NK-92 (cell line): ENCODE measurements around the gene IL21R.

Experiments
- DNase-seq: peaks from one replicate; lab custom pipeline; 2025; ENCODE audit not compliant: unreplicated experiment; lab: John Stamatoyannopoulos, UW

IL21R gene

DNA sequence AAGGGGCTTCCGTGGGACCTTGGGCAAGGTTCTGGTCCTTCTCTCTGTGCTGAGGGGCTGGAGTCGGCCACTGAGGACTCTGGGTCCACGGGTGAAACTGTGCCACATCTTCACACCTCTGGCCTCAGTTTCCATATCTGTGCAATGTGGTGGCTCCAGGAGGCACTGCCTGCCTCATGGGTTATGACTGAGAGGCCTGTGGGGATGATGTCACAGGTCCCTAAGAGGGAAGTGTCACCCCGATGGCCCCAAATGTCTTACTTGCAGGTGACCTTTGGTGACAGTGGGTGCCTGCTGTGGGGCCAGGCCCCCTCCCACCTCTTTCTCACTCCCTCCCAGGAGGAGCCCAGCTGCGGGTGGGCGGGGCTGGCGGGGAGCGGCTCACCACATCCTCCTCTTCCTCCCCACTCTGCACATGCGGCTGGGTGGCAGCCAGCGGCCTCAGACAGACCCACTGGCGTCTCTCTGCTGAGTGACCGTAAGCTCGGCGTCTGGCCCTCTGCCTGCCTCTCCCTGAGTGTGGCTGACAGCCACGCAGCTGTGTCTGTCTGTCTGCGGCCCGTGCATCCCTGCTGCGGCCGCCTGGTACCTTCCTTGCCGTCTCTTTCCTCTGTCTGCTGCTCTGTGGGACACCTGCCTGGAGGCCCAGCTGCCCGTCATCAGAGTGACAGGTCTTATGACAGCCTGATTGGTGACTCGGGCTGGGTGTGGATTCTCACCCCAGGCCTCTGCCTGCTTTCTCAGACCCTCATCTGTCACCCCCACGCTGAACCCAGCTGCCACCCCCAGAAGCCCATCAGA, at the start of gene IL21R:
TSS of gene IL21R (plus strand) at position 407 of the 801 bp plus-strand sequence. CDS start 27,898 bp downstream, outside the sequence.
- no peak for DNase-seq

DNA sequence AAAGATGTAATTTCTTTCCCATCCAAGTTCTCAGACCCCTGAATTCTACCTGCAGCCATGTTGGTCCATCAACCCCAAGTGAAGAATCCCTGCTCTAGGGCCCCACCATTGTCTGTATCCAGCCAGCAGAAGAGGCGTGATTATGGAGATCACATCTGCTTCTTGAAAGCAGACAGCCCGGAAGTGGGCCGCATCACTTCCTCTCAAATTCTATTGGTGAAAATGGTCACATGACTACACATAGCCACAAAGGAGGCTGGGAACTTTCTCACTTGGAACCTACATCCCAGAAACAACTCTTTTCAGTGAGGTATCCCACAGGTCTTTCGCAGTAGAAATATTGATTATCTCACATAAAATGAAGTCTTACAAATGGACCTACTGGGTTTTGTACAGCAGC, 48.1 kb upstream of the IL21R start:
- DNase-seq: no peak

DNA sequence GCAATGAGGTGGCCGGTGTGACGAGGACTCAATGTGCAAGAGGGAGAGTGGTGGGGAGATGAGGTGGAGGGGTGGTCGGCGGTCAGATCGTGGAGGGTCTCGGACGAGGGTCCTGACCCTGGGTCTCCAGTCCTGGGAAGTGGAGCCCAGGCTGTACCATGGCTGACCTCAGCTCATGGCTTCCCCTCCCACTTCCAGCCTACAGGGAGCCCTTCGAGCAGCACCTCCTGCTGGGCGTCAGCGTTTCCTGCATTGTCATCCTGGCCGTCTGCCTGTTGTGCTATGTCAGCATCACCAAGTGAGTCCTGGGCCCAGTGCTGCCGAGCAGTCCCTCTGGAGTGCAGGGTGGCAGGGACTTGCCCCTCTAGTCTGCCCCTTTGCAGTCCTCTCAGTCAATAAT, 46.4 kb upstream of the IL21R start:
- DNase-seq: no peak

DNA sequence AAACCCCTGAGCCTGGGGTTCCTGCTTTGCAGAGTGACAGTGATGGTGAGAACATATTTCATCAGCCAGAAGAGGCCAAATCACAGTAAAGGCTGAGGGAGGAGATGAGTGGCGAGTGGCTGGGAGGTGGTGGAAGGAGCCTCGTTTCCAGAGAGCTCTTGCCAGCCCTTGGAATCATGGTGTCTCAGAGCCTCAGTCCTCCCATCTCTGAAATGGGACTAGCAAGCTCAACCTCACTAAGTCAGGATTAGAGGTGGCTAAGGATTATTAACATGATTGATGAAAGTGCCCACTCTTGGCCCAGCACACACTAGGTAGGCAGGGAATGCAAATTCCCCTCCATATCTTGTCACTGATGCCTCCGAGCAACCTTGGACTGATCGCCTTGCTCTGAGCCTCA, 45.2 kb upstream of the IL21R start:
- no peak for DNase-seq

DNA sequence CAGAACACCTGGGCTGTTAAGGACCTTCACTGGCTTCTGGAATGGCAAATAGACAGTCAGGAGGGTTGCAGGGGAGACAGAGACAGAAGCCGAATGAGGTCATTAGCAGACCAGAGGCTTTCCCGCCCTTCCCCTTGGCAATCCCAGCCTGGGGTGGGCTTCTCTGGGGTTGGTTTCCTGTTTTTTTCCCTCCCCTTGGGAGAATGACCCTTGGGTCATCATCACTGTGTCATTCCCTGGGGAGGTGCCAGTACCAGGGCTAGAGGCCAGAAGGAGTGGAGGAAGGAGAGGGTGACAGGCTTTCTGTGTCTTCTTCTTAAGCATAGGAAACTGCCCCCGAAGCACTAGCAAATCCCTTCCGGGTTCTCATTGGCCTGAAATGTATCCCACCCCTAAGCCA, 42.9 kb upstream of the IL21R start:
- DNase-seq: no peak

DNA sequence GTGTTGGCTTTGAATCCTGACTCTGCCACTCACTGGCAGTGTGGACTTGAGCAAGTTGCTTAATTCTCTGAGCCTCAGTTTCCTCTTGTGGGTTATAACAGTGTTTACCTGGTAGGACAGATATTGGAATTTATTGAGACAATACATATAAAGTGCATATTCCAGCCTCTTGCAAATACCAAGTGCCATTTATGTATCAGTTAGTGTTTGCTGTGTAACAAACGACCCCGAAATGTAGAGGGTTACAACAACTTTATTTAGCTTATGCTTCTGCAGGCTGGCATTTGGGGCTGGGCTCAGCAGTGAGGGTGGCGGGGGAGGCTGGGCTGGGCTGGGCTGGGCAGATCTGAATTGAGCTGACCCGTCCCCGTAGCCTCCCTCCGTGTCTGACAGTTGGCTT, 42.4 kb upstream of the IL21R start:
- no peak for DNase-seq

DNA sequence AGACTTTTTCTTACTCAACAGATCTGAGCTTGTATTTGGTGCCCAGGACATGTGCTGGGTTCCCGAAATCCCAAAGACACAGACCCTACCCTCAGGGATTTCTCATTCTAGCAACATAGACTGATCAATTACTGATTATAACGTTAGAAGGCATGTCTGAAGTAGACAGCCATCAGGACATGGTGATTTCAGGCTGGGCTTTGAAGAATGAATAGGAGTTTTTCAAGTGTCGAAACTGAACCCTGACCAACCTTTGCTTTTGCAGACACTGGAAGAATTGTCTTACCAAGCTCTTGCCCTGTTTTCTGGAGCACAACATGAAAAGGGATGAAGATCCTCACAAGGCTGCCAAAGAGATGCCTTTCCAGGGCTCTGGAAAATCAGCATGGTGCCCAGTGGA, 40.0 kb upstream of the IL21R start:
- DNase-seq: no peak

DNA sequence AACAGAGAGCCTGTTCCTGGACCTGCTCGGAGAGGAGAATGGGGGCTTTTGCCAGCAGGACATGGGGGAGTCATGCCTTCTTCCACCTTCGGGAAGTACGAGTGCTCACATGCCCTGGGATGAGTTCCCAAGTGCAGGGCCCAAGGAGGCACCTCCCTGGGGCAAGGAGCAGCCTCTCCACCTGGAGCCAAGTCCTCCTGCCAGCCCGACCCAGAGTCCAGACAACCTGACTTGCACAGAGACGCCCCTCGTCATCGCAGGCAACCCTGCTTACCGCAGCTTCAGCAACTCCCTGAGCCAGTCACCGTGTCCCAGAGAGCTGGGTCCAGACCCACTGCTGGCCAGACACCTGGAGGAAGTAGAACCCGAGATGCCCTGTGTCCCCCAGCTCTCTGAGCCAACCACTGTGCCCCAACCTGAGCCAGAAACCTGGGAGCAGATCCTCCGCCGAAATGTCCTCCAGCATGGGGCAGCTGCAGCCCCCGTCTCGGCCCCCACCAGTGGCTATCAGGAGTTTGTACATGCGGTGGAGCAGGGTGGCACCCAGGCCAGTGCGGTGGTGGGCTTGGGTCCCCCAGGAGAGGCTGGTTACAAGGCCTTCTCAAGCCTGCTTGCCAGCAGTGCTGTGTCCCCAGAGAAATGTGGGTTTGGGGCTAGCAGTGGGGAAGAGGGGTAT, 39.3 kb upstream of the IL21R start:
- no peak for DNase-seq

DNA sequence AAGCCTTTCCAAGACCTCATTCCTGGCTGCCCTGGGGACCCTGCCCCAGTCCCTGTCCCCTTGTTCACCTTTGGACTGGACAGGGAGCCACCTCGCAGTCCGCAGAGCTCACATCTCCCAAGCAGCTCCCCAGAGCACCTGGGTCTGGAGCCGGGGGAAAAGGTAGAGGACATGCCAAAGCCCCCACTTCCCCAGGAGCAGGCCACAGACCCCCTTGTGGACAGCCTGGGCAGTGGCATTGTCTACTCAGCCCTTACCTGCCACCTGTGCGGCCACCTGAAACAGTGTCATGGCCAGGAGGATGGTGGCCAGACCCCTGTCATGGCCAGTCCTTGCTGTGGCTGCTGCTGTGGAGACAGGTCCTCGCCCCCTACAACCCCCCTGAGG, 38.7 kb upstream of the IL21R start:
- no peak for DNase-seq

DNA sequence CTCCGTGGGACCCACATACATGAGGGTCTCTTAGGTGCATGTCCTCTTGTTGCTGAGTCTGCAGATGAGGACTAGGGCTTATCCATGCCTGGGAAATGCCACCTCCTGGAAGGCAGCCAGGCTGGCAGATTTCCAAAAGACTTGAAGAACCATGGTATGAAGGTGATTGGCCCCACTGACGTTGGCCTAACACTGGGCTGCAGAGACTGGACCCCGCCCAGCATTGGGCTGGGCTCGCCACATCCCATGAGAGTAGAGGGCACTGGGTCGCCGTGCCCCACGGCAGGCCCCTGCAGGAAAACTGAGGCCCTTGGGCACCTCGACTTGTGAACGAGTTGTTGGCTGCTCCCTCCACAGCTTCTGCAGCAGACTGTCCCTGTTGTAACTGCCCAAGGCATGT, 38.2 kb upstream of the IL21R start:
- DNase-seq: no peak

DNA sequence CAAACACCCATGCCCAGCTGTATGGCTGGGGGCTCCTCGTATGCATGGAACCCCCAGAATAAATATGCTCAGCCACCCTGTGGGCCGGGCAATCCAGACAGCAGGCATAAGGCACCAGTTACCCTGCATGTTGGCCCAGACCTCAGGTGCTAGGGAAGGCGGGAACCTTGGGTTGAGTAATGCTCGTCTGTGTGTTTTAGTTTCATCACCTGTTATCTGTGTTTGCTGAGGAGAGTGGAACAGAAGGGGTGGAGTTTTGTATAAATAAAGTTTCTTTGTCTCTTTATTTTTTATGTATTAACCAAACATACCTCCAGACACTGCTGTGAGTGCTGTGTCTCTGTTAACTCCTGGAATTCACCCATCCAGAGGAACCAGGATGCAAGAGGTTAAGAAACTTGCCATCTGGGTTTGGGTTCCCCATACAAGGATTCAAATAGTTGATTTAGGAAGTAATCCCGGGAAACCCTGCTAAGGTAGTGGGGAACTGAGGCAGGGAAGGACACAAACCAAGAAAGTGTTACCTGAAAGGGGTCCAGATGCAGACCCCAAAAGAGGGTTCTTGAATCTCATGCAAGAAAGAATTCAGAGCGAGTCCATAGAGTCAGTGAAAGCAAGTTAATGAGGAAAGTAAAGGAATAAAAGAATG, 37.4 kb upstream of the IL21R start:
- DNase-seq: no peak

DNA sequence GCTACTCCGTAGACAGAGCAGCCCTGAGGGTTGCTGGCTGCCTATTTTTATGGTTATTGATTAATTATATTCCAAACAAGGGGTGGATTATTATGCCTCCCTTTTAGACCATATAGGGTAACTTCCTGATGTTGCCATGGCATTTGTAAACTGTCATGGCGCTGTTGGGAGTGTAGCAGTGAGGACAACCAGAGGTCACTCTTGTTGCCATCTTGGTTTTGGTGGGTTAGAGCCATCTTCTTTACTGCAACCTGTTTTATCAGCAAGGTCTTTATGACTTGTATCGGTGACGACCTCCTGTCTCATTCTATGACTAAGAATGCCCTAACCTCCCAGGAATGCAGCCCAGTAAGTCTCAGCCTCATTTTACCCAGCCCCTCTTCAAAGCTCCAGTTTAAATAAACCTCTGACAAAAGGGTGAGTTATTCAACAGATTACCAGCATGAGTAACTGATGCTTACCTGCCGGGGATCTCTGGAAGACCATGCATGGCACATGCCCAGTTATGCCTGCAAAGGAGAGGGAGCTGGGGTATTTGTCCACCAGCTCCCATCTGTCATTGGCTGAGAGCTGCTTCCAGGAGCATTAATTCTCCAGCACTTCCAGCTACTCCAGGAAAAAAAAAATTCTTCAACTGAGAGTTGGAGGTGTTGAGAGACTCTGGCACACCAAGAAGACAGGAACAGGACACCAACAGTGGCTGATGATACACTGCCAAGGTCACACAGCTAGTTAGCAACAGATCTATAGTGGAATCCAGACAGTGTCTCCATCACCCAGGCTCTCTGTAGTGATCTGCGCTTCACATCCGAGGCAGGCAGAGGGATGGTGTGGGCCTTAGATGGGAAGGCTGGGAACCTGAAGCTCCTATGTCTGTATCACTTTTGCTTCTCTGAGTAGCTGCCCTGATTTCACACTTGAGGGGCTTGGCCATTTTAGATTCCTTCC, 36.6 kb upstream of the IL21R start:
- no peak for DNase-seq

DNA sequence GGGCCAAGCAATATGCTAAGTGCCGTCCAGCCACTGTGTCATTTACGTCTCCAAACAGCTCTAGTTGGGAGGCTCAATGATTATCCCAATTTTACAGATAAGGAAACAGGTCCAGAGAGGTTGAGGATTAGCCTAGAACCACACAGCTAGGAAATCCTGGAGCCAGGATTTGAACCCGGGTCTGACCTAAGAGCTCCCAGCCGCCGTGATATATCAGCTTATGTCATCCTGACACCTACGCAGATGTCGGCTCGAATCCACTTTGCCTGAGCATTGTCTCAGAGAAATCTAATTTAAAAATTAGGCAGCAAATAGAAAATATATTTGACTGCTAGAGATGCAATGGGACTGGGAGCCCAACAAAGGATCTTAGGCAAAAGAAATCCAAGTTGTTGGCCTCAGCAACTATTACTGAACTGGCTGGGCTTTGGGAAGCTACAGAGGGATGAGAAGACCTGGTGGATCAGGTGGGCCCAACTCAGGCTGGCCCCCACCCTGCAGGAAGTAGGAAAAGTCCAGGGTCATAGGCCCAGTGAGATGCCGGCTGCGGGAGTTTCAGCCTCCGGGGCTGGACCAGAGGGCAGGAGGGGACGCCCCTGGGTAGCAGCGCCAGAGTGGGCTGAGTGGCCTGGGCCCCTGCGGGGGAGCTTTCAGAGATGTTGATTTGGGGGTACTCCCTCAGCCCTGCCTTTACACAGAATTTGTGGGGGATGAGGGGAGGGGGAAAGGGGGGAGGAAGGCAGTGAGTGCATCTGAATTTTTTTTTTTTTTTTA, 35.1 kb upstream of the IL21R start:
- no peak for DNase-seq

DNA sequence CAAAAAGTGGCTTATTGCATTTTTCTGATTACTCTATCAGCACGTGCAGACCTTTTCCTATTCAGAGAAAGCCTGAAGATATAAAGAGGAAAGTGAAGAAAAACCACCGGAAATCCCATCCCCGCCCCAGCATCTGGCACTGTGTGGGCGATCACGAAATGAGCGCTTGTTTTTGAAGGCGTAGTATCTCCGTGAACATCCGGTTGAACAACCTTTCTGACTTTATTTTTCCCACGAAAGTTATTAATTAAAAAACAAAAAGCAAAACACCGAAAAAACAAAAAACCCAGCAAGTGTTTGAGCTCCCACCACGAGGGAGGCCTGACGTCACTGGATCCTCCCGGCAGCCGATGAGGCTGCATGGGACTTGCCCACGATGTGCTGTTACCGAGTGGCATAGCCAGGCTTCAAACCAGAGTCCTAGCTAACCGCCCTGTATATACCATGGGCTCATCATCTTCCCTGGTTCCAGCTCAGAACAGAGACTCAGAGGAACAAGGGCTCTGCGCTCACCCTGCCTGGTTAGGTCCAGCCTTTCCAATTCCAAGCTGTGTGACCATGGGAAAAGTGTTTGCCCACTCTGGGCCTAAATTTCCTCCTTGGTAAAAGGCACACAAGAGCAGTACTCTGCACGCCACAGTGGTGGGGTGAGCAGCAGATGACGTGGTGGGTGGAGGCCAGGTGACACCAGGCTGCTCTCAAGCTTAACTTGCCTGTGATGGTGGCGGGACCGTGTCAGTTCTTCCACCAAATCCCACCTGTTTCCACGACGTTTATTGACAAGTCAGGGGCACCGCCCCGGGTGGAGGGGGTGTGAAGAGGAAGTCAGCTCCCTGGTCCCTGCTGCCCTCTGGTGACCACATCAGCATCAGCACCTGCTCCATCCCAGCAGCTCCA, 34.3 kb upstream of the IL21R start:
- DNase-seq: peak; percentile 36

DNA sequence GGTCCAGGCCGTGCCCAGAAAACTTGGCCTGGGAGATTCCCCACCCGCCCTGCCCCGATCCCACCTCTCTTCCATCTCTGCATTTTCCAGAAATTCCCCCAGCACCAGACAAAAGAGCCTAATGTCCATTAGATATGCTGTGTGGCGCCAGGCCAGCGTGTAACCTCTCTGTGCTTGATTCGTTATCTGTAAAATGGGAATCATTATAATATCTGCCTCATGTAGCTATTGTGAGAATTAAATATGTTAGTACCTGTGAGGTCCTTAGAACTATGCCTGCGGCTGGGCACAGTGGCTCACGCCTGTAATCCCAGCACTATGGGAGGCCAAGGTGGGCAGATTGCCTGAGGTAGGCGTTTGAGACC, 33.6 kb upstream of the IL21R start:
- no peak for DNase-seq

DNA sequence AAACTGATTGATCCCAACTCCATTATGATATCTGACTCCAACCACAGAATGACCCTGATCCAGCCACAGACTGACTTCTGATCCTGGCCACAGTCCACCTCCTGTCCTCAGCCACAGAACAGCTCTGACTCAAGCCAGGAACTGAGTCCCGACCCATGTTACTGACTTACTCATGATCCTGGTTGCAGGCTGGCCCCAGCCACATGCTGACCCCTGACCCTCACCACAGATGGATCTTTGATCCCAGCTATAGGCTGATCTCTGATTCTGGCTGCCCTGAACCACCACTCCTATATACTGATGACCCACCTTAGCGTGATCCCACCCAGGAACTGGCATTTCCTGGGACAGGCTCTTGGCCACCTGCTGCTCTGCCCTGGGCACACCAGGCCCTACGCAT, 32.2 kb upstream of the IL21R start:
- DNase-seq: no peak

DNA sequence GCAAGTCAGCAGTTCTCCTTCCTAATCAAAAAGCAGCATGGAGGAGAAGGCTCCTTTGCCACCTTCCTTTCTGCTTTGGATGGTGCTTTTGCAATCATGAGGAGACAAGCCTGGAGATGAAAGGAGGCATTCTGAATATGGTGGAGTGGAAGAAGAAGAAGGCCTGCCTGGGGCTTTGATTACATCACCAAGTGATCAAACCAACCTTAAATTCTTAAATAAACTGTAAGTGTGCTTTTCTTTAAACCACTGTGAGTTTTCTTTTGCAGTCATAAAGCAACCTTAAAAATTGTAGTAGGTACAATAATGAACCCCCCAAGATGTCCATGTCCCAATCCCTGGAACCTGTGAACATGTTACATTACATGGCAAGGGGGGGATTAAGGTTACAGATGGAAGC, 31.7 kb upstream of the IL21R start:
- DNase-seq: no peak

DNA sequence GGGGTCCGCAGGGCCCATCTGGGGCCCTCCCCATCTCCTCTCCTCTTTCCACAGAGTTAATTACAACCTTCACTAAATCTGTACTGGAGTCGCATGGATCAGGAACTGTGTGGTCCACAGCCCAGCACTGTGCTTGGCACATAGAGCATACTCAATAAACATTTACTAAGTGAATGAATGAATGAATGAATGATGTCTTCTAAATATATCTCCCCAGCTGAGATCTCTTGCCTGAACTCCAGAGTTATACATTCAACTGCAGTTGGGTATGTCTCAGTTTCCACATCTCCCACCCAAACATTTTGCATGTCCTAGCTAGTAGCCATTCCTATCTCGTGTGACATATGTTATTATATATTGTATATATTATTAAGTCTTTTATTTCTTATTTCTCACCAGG, 28.7 kb upstream of the IL21R start:
- DNase-seq: no peak

DNA sequence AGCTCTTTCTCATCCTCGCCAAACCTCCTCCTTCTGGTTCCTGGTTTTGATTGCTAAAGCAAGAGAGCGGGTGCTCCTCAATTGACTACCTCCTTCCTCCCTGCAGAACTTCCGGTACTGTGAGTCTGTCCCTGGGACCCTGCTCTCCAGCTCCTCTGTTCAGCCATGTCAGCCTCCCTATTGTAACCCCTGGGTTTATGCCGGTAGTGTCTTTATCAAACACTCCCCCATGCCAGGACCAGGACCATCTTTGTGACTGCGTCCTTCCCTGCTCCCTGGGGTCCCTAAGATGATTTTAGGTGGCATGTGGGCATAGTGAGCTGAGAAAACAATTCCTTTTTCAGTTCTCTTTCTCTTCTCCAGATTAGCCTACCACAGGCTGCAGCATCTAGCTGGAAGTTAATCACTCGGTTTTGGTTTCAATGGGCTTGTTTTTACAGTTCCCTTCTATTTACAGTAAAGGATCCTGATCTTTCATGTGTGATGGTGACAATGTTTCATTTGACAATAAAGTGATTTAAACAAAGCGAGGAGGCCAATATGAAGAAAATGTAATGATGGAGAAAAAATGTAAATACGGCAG, 27.7 kb upstream of the IL21R start:
- no peak for DNase-seq
